ENCODE results near the gene XYLB.
"Not testable (repeated sequence)": the region's sequence is repeated elsewhere in the genome, so short reads cannot be mapped to it uniquely, and the experiment has no call there.

The XYLB gene

GRCh38 chr3:38346587-38347410, at the start of gene XYLB:
Gene XYLB, plus strand, starts transcription at chr3:38346785. Its CDS starts 84 bp downstream, at chr3:38346869.
- peak; percentile 25 for DNase-seq

- not testable (repeated sequence) for DNase-seq
Measured at GRCh38 chr3:38297053-38297452, 49.5 kb upstream of the XYLB start.

DNA sequence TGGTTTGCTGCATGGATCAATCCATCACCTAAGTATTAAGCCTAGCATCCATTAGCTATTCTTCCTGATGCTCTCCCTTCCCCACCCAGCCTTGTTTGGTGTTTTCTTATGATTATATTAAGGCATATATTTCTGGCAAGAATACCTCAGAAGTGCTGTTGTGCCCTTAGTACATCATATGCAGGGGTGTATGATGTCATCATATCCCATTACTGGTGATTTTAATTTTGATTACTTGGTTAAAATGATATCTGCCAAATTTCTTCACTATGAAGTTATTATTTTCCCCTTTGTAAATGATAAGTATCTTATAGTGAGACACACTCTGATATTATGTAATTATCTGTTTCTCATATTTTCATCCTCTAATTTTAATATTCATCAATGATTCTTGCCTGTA, 49.0 kb upstream of the XYLB start:
- no peak for DNase-seq

- DNase-seq, result no peak
Measured at GRCh38 chr3:38297947-38298711, 48.5 kb upstream of the XYLB start.

GRCh38 chr3:38306941-38307340, 39.6 kb upstream of the XYLB start:
- DNase-seq, result no peak

GRCh38 chr3:38307599-38307998, 39.0 kb upstream of the XYLB start:
- no peak for DNase-seq

- no peak for DNase-seq
Measured at GRCh38 chr3:38308456-38308855, 38.1 kb upstream of the XYLB start.

DNA sequence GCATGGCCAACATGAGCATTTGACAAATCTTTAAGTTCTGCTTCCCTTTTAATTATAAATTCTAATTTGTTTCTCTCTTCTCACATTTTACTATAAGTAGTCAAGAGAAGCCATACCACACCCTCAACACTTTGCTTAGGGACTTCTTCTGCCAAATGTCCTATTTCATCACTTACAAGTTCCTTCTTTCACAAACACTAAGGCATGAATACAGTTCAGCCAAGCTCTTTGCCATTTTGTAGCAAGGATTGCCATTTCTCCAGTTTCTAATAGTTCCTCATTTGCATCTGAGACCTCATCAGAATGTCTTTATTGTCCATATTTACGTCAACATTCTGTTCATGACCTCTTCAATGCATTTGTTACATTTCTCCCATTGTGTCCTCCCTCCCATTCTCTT, 35.1 kb upstream of the XYLB start:
- DNase-seq, result no peak

DNA sequence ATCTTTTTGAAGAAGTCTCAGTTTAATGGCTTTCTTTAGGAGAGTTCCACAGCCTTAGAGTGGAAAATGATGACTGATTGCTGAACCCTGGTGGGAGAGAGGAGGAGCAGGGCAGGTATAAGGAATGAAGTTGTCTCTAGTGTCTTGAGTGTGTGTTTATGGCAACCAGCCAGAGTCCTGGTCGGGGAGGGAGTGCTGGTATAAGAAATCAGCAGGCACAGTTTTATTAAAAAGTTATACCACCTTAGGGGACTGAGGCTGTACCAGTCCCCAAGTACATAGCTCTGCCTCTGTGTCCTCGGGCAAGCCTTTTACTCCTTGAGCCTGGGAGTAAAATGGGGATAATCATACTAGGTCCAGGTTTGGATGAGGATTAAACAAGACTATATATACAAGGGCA, 34.6 kb upstream of the XYLB start:
- DNase-seq, result no peak

- no peak for DNase-seq
Measured at GRCh38 chr3:38312356-38312755, 34.2 kb upstream of the XYLB start.

DNA sequence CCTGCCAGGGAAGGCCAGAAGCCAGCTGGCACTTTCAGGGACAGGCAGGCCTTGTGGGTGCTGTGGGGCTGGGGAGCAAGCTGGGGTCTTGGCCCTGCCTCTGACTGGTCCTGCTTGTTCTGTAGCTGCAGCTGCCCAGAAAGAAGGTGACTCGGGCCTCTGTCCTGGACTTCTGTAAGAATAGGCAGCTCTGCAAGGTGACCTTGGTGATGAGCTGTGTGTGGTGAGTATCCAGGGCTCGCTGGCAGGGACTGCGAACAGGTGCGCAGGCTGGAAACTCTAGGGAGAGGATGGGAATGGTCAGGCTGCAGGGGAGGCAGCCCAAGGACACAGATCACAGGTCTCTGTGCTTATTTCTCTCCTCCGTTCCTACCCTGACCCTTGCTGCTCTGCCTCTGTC, 33.3 kb upstream of the XYLB start:
- no peak for DNase-seq

- DNase-seq, result no peak
Measured at GRCh38 chr3:38313695-38314094, 32.9 kb upstream of the XYLB start.

- no peak for DNase-seq
Measured at GRCh38 chr3:38314112-38314763, 32.3 kb upstream of the XYLB start.

- no peak for DNase-seq
Measured at GRCh38 chr3:38314764-38315487, 31.7 kb upstream of the XYLB start.

DNA sequence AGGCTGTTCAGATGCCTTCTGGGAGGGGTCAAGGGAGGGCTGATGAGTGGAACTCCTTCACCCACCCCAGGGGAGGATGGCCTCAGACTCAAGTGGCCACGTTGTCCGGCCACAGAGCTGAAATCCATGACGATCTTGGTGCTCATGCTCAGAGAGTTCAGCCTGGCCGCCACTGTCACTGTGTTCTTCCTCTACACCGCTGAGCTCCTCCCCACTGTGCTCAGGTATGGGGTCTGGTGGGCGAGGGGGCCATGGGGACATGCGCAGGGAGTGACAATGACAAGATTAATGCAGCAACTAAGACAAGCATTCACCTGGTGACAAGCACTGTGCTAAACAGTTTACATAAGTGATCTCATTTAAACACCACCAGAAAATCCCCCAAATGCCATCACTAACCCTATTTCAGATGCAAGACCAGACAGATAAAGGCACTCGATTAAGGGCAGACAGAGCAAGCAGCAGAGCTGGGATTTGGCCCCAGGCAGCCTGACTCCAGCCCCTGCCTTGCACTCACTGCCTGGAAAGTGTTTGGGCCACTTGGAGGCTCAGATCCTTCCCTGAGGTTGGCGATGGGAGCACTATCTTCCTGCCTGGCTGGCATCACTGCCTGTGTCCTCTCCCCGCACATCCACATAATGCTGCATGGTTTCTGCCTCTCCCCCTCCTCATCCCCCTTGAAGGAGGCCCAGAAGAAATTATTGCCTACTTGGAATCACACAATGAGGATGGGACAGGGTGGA, 30.9 kb upstream of the XYLB start:
- DNase-seq, result no peak

GRCh38 chr3:38316356-38317191, 30.0 kb upstream of the XYLB start:
- DNase-seq, result no peak

GRCh38 chr3:38317192-38317759, 29.3 kb upstream of the XYLB start:
- no peak for DNase-seq

- no peak for DNase-seq
Measured at GRCh38 chr3:38318766-38319671, 27.6 kb upstream of the XYLB start.

DNA sequence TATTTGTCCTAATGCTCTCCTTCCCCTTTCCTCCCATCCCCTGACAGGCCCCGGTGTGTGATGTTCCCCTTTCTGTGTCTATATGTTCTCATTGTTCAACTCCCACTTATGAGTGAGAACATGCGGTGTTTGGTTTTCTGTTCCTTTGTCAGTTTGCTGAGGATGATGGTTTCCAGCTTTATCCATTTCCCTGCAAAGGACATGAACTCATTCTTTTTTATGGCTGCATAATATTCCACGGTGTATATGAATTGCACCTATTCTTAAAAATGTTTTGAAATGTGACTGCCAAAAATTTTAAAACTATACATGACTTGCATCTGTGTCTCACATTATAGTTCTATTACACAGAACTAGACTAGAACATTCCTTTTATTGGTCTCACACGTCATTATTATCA, 25.9 kb upstream of the XYLB start:
- DNase-seq, result not testable (repeated sequence)

GRCh38 chr3:38323060-38323459, 23.5 kb upstream of the XYLB start:
- DNase-seq, result no peak

All from NCI-H2171 (cell line).